GM12878 (cell line): Measurements from ENCODE around the gene MAT2B. TPM values are rescaled to one million over a fixed set of nuclear protein-coding genes. Genes with fewer than 3 reads are reported as not detected.

Experiments
- ATAC-seq: fragments of 200-7000 bp; cut with Tn5 transposase; 3 replicates; pipeline ENCODE4 v1.9.1; 2020; ENCODE audit warnings: mild to moderate bottlenecking, moderate library complexity
- BruUV-seq: library from RNA; stranded (reverse); fragments of 400-500 nt; replicated peaks from 2 replicates; lab custom pipeline; 2021; lab: Mats Ljungman, UMichigan
- CTCF ChIA-PET: fragments of 300-600 bp; sonication (Branson Sonifier 250); formaldehyde crosslinking; extraction: SDS; loops from one replicate; lab custom pipeline; 2021; ENCODE audit warnings: inconsistent platforms; lab: Yijun Ruan, JAX
- POLR2A ChIA-PET: fragments of 350-600 bp; formaldehyde crosslinking; extraction: SDS; loops from one replicate; lab custom pipeline; 2021; ENCODE audit warnings: inconsistent platforms; lab: Charles Lee
- RAD21 ChIA-PET: fragments of 300-600 bp; sonication (Branson Sonifier 250); formaldehyde crosslinking; loops from one replicate; lab custom pipeline; 2023; ENCODE audit warnings: antibody characterized with exemption; ENCODE audit not compliant: unreplicated experiment; lab: Charles Lee
- SMC1A ChIA-PET: fragments of 300-600 bp; sonication (Branson Sonifier 250); formaldehyde crosslinking; loops from one replicate; lab custom pipeline; 2023; ENCODE audit not compliant: unreplicated experiment, uncharacterized antibody; lab: Charles Lee
- DNase-seq: peaks from one replicate; pipeline ENCODE4 v3.0.0-alpha.2; 2011; ENCODE audit warnings: low read depth, low spot score
- FAIRE-seq: peaks from 3 replicates; lab custom pipeline; 2011; peaks lifted over from hg19 to GRCh38; lab: Jason Lieb, UNC
- H2AFZ ChIP-seq: 2 replicates; pipeline ENCODE4 v1.6.0; 2011; ENCODE audit warnings: low read depth, low read length, control low read depth; ENCODE audit not compliant: control insufficient read depth
- H3K27ac ChIP-seq: 2 replicates; pipeline ENCODE4 v1.5.1; 2011; ENCODE audit warnings: control low read depth; ENCODE audit not compliant: control insufficient read depth, insufficient read depth
- H3K27me3 ChIP-seq, 2 experiments: replicated peaks in 1 of 2; 2 replicates each; pipeline versions ENCODE4 v1.6.0 to v1.6.1; 2011; ENCODE audit warnings: low read length in 1 of 2; ENCODE audit not compliant: control insufficient read depth in 2 of 2, insufficient read depth in 2 of 2
- H3K36me3 ChIP-seq, 2 experiments: 2 replicates each; pipeline ENCODE4 v1.5.1; 2011; ENCODE audit warnings: low read length in 1 of 2; ENCODE audit not compliant: control insufficient read depth in 2 of 2, insufficient read depth in 2 of 2
- H3K4me1 ChIP-seq: 2 replicates; pipeline ENCODE4 v1.6.1; 2011; ENCODE audit warnings: mild to moderate bottlenecking, low read length, moderate library complexity, mixed read lengths; ENCODE audit not compliant: control insufficient read depth, insufficient read depth
- H3K4me2 ChIP-seq: 2 replicates; pipeline ENCODE4 v1.6.0; 2011; ENCODE audit warnings: control low read depth; ENCODE audit not compliant: control insufficient read depth, insufficient read depth
- H3K4me3 ChIP-seq: fragments of 200-600 bp; sonication (generic); 2 replicates; pipeline ENCODE4 v1.5.1; 2016
- H3K79me2 ChIP-seq: 2 replicates; pipeline ENCODE4 v1.6.0; 2011; ENCODE audit warnings: low read length; ENCODE audit not compliant: control insufficient read depth, insufficient read depth
- H3K9ac ChIP-seq: 2 replicates; pipeline ENCODE4 v1.8.0; 2011; ENCODE audit warnings: low read length, control low read depth, mixed read lengths; ENCODE audit not compliant: control insufficient read depth, insufficient read depth
- H3K9me3 ChIP-seq: replicated peaks from 3 replicates; pipeline ENCODE4 v1.5.1; 2011; ENCODE audit warnings: mild to moderate bottlenecking, low read length; ENCODE audit not compliant: control insufficient read depth, insufficient read depth
- H4K20me1 ChIP-seq: 2 replicates; pipeline ENCODE4 v1.6.0; 2011; ENCODE audit not compliant: control insufficient read depth, insufficient read depth
- ATF7 ChIP-seq: fragments of 450-650 bp; IDR thresholded peaks from 2 replicates; pipeline ENCODE4 v1.6.1; 2016; ENCODE audit warnings: low read depth, mild to moderate bottlenecking
- CHD2 ChIP-seq: IDR thresholded peaks from 2 replicates; pipeline ENCODE4 v1.6.1; 2011; ENCODE audit warnings: low read depth, low read length, improper control_type of control experiment, borderline replicate concordance
- GATAD2B ChIP-seq: fragments of 450-650 bp; conservative IDR thresholded peaks from 2 replicates; pipeline ENCODE4 v1.6.1; 2017; ENCODE audit warnings: low read depth, mild to moderate bottlenecking, moderate library complexity
- NFIC ChIP-seq: IDR thresholded peaks from 2 replicates; pipeline ENCODE4 v1.6.1; 2012; ENCODE audit warnings: low read depth, mild to moderate bottlenecking, inconsistent platforms, low read length, moderate library complexity
- WGBS: methylation state at CpG from one replicate; pipeline ENCODE4 v1.1.6; 2016; ENCODE audit warnings: low lambda C conversion rate; ENCODE audit not compliant: insufficient replicate concordance, insufficient coverage; ENCODE audit errors: missing lambda C conversion rate; 5-methylcytosine and 5-hydroxymethylcytosine counted together
- in situ Hi-C: fragments of 300-500 bp; cut with MboI; formaldehyde crosslinking; loops from 9 replicates; pipeline ENCODE4 v1.14.3; 2018; ENCODE audit warnings: mixed read lengths
- intact Hi-C: fragments of 100-400 bp; cut with micrococcal nuclease; formaldehyde crosslinking; loops from one replicate; pipeline ENCODE4 v1.14.2; 2022; ENCODE audit not compliant: unreplicated experiment
- polyA plus RNA-seq, 11 experiments: library from polyadenylated mRNA; depleted of rRNA in 4 of 11; unstranded in 6 of 11; stranded (reverse) in 5 of 11; fragments of >200 nt; fragmentation: Nextera tagmentation in 4 of 11; fragmentation: Illumina TruSeq in 1 of 11; extraction: Ambion mirVana in 4 of 11; extraction: Trizol in 1 of 11; gene quantifications; 1 replicate in 1 of 11; 2 replicates in 10 of 11; pipeline versions ENCODE4 v1.2.1 to v1.2.3, GENCODE V29; 2011 to 2016; ENCODE audit warnings: inconsistent platforms in 2 of 11, missing spikeins in 2 of 11, low read depth in 1 of 11
- total RNA-seq, 4 experiments: library from RNA; depleted of rRNA in 3 of 4; stranded (reverse); fragments of >200 nt in 3 of 4; fragmentation: Illumina TruSeq in 1 of 4; extraction: Trizol in 1 of 4; gene quantifications; 2 replicates each; pipeline versions ENCODE4 v1.2.1 to v1.2.3, GENCODE V29; 2013 to 2021
- TF ChIP-seq, protein P1 (sequence below): fragments of 450-650 bp; IDR thresholded peaks from 2 replicates; pipeline ENCODE4 v1.6.1; 2017; ENCODE audit warnings: borderline replicate concordance
- TF ChIP-seq, protein P2 (sequence below): IDR thresholded peaks from 2 replicates; pipeline ENCODE4 v1.6.1; 2012; ENCODE audit warnings: low read depth, low read length, improper control_type of control experiment

The MAT2B gene
- total and polyA plus RNA-seq, 10 of the 15 experiments (the other 5 are each of a cell fraction or from before 2014, with no cell fraction given) = 43.2 to 122 (median 63.7) TPM

- TF ChIP-seq, protein P1, sequence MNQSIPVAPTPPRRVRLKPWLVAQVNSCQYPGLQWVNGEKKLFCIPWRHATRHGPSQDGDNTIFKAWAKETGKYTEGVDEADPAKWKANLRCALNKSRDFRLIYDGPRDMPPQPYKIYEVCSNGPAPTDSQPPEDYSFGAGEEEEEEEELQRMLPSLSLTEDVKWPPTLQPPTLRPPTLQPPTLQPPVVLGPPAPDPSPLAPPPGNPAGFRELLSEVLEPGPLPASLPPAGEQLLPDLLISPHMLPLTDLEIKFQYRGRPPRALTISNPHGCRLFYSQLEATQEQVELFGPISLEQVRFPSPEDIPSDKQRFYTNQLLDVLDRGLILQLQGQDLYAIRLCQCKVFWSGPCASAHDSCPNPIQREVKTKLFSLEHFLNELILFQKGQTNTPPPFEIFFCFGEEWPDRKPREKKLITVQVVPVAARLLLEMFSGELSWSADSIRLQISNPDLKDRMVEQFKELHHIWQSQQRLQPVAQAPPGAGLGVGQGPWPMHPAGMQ = no peak
These were observed 19.7 kb downstream of the MAT2B start (continued) for GRCh38 chr5:163525096-163525495.

DNA sequence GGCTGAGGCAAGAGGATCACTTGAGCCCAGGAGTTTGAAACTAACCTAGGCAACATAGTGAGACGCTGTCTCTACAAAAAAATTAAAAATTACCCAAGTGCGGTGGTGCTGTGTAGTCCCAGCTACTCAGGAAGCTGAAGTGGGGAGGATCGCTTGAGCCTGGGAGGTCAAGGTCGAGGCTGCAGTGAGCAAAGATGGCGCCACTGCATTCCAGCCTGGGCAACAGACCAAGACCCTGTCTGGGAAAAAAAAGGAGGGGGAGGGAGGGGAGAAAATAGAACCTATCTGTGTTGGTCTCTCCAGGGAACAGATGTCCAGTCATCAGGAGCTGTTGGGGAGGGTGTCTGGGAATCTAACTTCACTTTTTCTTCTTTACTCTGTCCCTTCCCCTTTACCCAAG lies 24.3 kb downstream of the MAT2B start:
- Histone ChIP-seq H3K36me3 (no peaks in the 10 kb centered on the region), H2AFZ (no peak overlapping the region), H3K4me2 (no peak overlapping the region), H3K79me2 (no peaks in the 10 kb centered on the region), H3K27ac (no peak overlapping the region), H3K27me3 (no peaks in the 10 kb centered on the region), H3K9ac (no peak overlapping the region), H3K4me1 (no peaks in the 10 kb centered on the region), H3K4me3 (no peak overlapping the region), H3K9me3 (no peaks in the 10 kb centered on the region), H4K20me1 (no peaks in the 10 kb centered on the region)
- TF ChIP-seq, protein P2, sequence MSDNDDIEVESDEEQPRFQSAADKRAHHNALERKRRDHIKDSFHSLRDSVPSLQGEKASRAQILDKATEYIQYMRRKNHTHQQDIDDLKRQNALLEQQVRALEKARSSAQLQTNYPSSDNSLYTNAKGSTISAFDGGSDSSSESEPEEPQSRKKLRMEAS = no peak
- TF ChIP-seq GATAD2B (no peak), CHD2 (no peak), ATF7 (no peak), NFIC (no peak)
- ATAC-seq (no peak), DNase-seq (no peak), FAIRE-seq (no peak)
- BruUV-seq = no TSS peak
- in situ Hi-C loops = no loop called here
- ChIA-PET POLR2A (no interaction called here), CTCF (no interaction called here), RAD21 (no interaction called here), SMC1A (interaction anchor here (2.8 kb wide), 1 partner anchor 19 kb away, joined by 8 read pairs; no protein-coding TSS in a partner anchor)
- WGBS = 60% methylated on average over 5 of the region's 5 CpGs
- intact Hi-C loops = no loop called here
